GM12865 (cell line): Measurements from ENCODE around the gene SSTR3.

Experiments
- DNase-seq: peaks from one replicate; pipeline ENCODE4 v3.0.0; 2010; ENCODE audit warnings: low read depth
- H3K4me3 ChIP-seq: 2 replicates; pipeline ENCODE4 v1.5.1; 2011; ENCODE audit warnings: mild to moderate bottlenecking, low read depth, low read length, control low read depth
- CTCF ChIP-seq: IDR thresholded peaks from 2 replicates; pipeline ENCODE4 v1.5.1; 2011; ENCODE audit warnings: low read length, control low read depth, low read depth, inconsistent platforms; ENCODE audit not compliant: insufficient read depth; ENCODE audit errors: missing control alignments

SSTR3 gene

DNA sequence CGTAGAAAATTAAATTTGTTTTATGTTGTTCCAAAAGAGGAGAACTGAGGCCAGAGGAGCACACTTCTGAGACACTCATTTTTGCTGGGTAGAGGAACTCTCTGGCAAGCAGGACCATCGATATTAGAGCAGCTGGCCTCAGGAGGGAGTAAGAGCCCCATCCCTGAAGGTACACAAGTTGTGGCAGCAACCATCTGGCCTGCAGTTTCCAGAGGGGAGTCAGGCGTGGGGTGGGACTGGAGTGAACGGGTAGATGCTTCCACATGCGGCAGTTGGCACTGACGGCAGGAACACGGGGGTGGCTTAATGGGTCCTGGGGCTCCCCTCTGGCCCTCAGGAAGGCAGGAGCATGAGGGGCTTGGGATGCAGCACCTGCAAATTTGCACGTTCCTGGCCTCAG is 13.2 kb upstream of the SSTR3 start:
- DNase-seq = no peak
- no peak overlapping the region for H3K4me3 ChIP-seq
- TF ChIP-seq CTCF = peak; percentile 30

DNA sequence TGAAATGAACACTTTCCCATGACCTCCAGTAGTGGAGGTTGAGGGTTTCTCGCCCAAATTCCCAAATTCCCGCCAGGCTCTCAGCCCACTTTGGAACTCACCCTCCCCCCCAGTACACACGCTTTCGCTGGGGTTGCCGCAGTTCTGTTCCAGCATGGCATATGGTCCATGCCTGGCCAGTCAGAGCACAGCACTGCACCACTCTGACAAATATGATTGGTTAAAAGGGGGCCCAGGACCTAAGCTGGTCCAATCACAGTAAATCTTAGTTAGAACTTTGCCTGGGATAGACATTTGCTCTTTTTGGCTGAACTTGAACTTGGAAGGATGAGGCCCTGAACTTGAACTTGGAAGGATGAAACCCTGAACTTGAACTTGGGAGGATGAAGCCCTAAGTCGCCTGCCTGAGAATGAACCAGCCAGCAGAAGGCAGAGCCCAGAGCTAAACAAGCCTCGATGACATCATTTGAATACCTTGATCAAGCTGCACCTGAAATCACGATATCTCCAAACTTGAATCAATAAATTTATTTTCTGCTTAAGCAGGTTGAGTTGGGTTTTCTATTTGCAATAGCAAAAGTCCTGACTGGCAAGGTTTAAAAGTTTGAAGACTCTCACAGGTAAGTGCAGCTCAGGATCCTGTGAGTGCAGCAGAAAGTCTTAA is 12.6 kb upstream of the SSTR3 start:
- no peak for DNase-seq
- no peak for TF ChIP-seq CTCF
- H3K4me3 ChIP-seq = no peak overlapping the region

GRCh38 chr22:37223965-37224551 is 11.8 kb upstream of the SSTR3 start:
- no peak for TF ChIP-seq CTCF
- peak; percentile 76 for DNase-seq
- no peak overlapping the region for H3K4me3 ChIP-seq

GRCh38 chr22:37222440-37222971 is 10.2 kb upstream of the SSTR3 start:
- no peak overlapping the region for H3K4me3 ChIP-seq
- peak; percentile 73 for DNase-seq
- no peak for TF ChIP-seq CTCF

DNA sequence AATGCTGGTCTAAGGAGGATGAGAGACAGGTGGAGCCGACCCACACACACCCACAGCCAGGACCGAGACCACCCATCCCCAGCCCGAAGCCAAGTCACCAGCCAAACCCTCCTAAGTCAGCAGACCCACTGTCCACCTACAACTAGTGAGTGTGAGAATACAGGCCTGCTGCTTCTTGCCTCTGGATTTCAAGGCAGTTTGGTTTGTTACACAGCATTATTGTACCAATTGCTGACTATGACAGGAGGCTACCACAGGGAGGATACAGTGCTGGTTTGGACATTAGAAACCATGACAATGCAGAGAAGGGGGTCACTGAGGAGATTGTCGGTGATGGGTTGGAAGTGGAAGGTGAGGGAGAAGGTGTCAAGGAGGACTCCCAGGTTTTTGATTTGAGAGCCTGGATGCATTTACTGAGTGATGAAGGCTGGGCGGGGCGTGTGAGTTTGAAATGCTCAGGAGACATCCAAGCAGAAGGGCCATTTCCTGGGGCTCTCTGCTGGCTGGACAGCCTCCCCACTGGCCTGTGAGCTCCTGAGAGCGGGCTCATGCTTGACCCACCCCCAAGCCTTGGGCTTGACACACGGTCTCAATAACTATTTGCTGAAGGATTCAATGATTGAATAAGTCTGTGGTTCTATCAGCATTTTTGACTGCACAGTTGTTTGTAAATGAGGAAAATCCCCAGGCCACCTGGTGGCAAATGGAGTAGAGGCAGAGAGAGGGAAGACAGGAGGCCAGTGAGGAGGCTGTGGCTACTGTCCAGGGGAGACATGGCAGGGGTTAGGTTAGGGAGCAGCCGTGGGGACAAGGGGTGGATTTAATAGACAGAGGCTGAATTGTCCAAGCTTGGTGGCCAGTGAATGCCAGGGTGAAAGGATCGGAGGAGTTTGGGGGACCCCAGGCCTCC is 9.4 kb upstream of the SSTR3 start:
- H3K4me3 ChIP-seq = no peak overlapping the region
- no peak for DNase-seq
- TF ChIP-seq CTCF = peak; percentile 8

DNA sequence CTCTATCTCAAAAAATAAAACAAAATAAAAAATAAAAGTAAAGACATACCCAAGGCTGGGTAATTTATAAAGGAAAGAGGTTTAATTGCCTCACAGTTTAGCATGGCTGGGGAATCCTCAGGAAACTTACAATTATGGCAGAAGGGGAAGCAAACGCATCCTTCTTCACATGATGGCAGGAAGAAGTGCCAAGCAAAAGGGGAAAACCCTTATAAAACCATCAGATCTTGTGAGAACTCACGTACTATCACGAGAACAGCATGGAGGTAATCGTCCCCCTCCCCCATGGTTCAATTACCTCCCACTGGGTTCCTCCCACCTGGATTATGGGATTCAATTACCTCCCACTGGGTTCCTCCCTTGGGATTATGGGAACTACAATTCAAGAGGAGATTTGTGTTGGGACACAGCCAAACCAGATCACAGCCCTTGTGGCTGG is 8.3 kb upstream of the SSTR3 start:
- H3K4me3 ChIP-seq = peak overlapping the region; percentile 90
- peak; percentile 74 for DNase-seq
- TF ChIP-seq CTCF = no peak
